Measurements from ENCODE around the gene BACH2.

GRCh38 chr6:90294614-90294988, 2.0 kb downstream of the BACH2 start:
- TF ChIP-seq TAF1 (IDR thresholded peaks at IDR 0.05; ENCODE audit: low read depth) (no peak), CTCF (IDR thresholded peaks at IDR 0.05; ENCODE audit: poor library complexity, severe bottlenecking) (no peak)
